ENCODE measurements around the gene CORO2A.

CORO2A gene

GRCh38 chr9:98192503-98193335 lies at the start of gene CORO2A:
TSS of gene CORO2A (minus strand) at chr9:98192637. CDS start at chr9:98157660, 34,977 bp downstream.
- DNase-seq, result no peak

- no peak for DNase-seq
Measured at GRCh38 chr9:98241357-98242300, 49.2 kb upstream of the CORO2A start.

GRCh38 chr9:98240475-98240874 lies 48.0 kb upstream of the CORO2A start:
- no peak for DNase-seq

- DNase-seq, result no peak
Measured at GRCh38 chr9:98236901-98237487, 44.6 kb upstream of the CORO2A start.

GRCh38 chr9:98235126-98235525 lies 42.7 kb upstream of the CORO2A start:
- DNase-seq, result no peak

GRCh38 chr9:98234245-98234825 lies 41.9 kb upstream of the CORO2A start:
- DNase-seq, result no peak

- no peak for DNase-seq
Measured at GRCh38 chr9:98232926-98233325, 40.5 kb upstream of the CORO2A start.

DNA sequence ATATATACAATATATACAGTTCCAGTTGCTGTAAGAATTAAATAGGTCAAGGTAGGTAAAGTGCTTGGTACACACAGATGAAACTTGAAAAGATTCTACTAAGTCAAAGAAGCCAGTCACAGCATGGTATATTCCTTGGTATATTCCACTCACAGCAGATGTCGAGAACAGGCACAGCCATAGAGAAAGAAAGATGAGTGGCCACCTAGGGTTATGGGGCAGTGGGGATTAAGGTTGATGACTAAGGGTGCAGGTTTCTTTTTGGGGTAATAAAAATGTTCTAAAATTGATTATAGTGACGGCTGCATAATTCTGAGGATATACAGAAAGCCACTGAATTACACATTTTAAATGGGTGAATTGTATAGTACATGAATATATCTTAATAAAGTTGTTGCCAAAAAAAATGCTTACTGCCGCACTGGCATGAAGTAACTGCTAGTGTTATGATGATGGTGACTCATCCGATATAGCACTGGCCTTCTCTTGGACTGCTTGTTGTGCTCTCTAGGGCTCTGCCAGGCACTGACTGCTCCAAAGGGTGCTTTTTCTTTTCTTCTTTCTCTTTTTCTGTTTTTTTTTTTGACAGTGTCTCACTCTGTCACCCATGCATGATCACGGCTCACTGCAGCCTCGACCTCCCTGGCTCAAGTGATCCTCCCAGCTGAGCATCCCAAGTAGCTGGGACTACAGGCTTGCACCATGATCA lies 39.5 kb upstream of the CORO2A start:
- no peak for DNase-seq

DNA sequence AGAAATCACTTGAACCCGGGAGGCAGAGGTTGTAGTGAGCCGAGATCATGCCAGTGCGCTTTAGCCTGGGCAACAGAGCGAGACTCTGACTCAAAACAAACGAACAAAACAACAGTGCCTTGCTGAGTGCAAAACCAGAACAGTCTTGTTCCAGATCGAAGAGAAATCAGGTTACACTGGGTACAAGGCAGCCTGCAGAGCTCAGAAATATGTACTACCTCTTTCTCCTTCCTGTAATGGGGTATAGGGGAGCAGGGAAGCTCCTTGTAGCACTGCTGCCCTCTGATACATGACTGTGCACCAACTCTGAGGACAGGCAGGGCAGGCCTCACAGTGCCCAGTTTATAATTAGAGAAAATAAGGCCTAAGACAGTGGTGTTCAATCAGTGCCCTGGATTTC lies 38.4 kb upstream of the CORO2A start:
- DNase-seq, result no peak

DNA sequence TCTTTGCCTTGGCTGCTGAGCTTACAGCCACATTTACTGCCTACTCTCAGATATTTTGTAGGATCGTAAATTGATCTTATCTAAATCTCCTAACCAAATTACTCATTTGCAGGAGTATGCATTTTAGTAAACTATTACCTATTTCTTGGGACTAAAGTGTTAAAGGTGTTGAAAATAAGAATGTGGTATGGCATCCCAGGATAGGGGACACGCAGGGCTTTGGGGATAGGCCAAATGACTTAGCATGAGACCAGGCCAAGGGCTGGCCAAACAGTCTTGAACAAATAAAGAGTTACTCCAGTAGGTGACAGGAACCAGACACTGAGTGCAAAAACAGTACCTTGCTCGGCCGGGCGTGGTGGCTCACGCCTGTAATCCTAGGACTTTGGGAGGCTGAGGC lies 37.9 kb upstream of the CORO2A start:
- DNase-seq, result no peak

GRCh38 chr9:98229620-98230019 lies 37.2 kb upstream of the CORO2A start:
- no peak for DNase-seq

- no peak for DNase-seq
Measured at GRCh38 chr9:98229090-98229395, 36.6 kb upstream of the CORO2A start.

DNA sequence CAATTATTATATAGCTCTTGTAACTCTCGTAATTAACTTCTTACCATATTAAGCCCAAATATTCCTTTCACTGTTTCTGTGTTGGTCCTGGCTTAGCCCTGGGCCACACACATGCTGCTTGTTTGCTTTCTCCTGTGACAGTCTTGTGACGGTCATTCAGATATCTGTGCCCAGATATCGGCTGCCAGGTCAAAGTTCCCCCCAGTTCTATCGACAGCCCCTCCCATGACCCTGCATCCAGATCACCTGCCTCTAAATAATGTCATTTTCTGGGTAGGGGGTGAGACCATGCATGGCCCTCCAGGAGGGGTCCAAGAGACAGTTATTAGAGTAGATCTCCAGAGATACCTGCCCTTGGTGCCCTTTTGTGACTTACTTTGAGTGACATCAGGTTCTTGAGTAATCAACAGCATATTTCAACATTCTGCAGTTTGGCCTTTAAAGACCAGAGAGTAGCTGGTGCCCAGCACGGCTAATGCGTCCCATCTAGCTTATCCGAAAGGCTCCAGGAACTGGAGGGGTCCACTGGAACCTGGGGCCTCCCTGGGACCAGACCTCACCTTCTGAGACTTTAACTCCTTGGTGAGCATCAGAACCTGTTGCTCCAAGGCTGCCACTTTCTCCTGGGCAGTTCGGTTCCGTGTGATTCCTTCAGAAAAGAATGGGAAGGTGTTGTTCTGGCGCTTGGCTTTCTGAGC lies 36.1 kb upstream of the CORO2A start:
- no peak for DNase-seq

GRCh38 chr9:98227883-98228282 lies 35.4 kb upstream of the CORO2A start:
- no peak for DNase-seq

DNA sequence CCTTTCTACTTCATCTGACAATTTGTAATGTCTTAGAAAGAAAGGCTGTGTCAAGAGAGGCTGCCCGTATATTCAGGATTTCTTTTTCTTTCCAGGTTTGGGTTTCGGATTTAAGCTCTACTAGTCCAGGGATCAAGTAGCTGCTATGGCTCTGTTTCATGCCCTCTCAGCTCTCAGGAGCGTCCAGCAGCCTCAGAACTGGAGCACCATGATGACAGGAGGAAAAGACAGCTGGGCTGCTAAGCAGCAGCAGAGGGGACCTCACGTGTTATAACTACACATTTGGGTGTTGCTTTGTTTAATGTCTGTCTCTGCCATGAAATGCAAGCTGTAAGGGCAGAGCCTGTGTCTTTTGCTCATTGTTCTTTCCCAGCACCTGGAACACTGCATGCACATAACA lies 34.5 kb upstream of the CORO2A start:
- DNase-seq, result no peak

DNA sequence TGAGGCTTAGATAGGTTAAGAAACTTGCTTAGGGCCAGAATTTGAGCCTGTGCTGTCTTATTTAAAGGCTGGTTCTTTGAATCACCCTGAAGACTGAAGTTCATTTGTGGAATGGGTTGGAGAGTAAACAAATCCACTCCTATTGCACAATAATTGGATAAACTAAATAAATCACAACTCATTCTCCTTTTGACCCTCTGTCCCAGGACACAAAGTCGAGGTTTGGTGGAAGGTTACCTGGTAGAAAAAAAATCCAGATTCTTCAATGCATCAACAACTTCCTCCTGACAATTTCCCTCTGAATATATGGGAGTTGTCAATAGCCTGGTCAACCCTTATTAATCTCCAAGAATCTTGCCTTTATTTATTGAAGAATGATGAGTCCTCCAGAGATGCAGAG lies 34.1 kb upstream of the CORO2A start:
- no peak for DNase-seq

DNA sequence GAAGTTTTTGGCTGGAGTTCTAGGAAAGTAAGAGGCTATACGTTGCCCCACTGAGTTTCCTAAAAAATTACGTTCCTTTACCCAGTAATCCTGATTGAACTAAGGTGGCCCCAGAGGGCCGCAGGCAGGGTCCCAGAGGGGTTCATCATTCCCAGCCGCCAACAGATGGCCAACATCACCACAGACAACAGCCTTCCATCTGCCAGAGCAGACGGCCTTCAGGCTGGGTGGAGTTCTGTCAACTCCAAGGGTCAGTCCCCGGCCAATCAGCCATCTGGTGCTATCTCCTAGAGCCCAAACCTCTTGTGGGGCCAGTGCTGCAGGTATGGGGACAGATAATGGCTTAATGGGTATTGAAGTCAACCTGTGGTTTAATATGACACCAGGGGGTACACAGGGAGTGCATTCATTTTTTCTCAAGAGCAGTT lies 32.6 kb upstream of the CORO2A start:
- DNase-seq, result no peak

DNA sequence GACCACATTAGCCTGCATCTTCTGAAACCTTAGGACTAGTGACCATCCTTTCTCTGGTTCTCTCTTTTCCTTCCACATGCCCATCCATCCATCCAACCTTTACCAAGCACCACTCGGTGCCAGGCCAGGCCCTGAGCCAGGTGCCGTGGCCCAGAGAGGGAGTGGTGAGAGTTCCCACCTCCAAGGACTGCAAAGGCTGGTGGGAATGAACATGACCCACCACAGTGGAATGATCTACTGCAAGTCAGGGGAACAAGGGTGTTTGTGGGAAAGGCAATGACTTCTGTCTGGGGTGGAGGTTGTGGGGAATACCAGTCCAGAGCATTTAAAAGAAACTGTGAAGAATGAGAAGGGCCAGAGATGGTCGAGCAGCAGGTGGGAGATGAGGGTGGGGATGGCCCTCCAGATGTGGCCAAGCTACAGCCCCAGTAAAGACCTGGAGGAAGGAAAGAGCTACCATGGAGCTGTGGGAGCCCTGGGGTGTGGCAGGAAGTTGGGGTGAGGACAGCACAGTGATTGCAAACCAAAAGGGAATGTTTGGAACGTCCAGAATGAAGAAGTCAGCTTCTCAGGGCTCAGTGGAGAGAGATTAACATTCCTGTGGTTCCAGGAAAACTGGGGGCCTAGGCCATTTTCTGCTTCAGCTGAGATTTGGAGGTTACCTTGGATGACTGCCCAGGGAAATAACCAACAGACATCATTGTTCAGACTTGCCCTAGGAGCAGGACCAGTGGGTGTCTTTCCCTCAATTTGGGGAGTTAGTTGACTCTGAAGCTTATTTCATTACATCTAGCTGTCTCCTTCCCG lies 30.7 kb upstream of the CORO2A start:
- no peak for DNase-seq

DNA sequence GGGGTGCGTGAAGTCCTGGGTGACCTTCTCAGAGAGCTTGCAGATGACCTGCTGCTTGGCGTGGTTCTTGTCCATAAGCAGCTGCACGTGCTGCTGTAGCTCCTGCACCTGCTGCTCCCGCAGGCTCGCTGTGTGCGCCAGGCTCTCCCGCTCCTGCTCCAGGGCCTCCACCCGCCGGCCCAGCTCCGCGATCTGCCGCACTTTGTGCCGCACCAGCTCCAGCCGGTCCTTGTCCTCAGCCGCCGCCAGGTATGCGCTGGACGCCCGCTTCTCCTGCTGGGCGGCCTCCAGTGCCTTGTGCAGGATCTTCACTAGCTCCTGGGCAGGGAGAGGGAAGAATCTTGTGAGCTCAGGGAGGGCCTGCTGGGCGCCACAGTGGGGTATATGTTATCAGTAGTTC lies 28.5 kb upstream of the CORO2A start:
- DNase-seq, result no peak

DNA sequence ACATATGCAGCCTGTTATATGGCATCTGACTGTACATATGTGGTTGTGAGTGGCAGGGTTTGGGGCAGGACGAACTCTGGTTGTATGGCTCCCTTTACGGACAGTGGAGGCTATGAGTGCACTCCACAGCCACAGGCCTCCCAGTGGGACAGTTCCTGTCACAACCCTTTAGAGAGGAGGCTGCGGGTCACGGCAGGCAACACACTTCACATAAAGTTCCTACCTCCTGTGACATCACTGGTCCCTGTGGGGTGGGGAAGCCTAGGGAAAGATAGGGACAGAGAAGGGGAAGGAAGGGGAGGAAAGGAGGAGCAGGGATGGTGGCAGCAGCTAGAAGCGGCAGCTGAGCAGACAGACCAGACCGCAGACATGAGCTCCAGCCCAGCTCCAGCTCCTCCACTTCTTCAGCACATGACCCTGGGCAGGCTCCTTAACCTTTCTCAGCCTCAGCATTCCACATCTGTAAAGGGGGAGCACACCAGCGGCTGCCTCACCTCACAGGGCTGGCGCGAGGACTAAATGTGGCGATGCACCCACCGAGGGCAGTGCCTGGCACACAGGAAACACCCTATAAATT lies 27.4 kb upstream of the CORO2A start:
- no peak for DNase-seq

- no peak for DNase-seq
Measured at GRCh38 chr9:98219364-98219716, 26.9 kb upstream of the CORO2A start.
